Endothelial cell of umbilical vein (primary cell): ENCODE data around the gene NAGLU.

Source experiments
- FOS ChIP-seq: IDR thresholded peaks from 2 replicates; pipeline ENCODE4 v1.6.1; 2011; ENCODE audit warnings: mild to moderate bottlenecking, low read length, moderate library complexity, borderline replicate concordance; ENCODE audit not compliant: insufficient read depth
- JUN ChIP-seq: IDR thresholded peaks from 2 replicates; pipeline ENCODE4 v1.6.1; 2011; ENCODE audit warnings: borderline replicate concordance, low read depth; ENCODE audit not compliant: insufficient read length, insufficient read depth
- MYC ChIP-seq: IDR thresholded peaks from one replicate; pipeline ENCODE4 v1.6.1; 2011; ENCODE audit warnings: mild to moderate bottlenecking, low read depth, low read length
- POLR2A ChIP-seq: IDR thresholded peaks from 2 replicates; pipeline ENCODE4 v1.6.1; 2012; ENCODE audit warnings: low read depth, mild to moderate bottlenecking, control low read depth, low read length
- POLR2AphosphoS5 ChIP-seq: IDR thresholded peaks from 2 replicates; pipeline ENCODE4 v1.6.1; 2012; ENCODE audit warnings: low read depth, mild to moderate bottlenecking, control low read depth, low read length, moderate library complexity; ENCODE audit not compliant: insufficient read depth
- TF ChIP-seq, protein P1 (sequence below), 2 donors: IDR thresholded peaks; 1 replicate in 1 of 2; 2 replicates in 1 of 2; pipeline ENCODE4 v1.5.1; 2011; ENCODE audit warnings: low read length in 2 of 2, mild to moderate bottlenecking in 2 of 2, moderate library complexity in 2 of 2, control low read depth in 1 of 2, inconsistent platforms in 1 of 2, low read depth in 1 of 2; ENCODE audit not compliant: insufficient read depth in 1 of 2; ENCODE audit errors: extremely low read depth in 1 of 2
- TF ChIP-seq, protein P2 (sequence below): IDR thresholded peaks from 2 replicates; pipeline ENCODE4 v1.6.1; 2011; ENCODE audit not compliant: insufficient read depth, insufficient read length

DNA sequence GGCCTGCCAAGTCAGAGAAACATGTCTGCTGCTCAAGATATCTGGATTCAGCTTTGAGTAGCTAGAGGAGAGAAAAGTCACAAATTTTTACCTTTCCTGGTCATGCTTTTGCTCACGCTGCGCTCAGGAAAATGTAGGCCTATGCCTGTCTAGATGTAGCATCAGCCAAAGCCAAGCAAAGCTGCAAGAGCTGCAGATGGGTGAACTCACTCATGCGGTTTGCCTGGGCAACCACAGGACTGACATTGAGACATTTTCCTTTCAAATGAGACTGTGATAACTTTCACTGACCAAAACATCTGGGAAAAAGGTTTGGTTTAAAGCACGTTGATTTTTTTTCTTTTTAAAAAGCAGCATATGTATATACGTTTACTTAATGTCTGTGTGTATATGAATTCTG lies 34.0 kb upstream of the NAGLU start:
- TF ChIP-seq POLR2A (no peak), POLR2AphosphoS5 (no peak), MYC (no peak), JUN (no peak), FOS (no peak)
- TF ChIP-seq, protein P1, sequence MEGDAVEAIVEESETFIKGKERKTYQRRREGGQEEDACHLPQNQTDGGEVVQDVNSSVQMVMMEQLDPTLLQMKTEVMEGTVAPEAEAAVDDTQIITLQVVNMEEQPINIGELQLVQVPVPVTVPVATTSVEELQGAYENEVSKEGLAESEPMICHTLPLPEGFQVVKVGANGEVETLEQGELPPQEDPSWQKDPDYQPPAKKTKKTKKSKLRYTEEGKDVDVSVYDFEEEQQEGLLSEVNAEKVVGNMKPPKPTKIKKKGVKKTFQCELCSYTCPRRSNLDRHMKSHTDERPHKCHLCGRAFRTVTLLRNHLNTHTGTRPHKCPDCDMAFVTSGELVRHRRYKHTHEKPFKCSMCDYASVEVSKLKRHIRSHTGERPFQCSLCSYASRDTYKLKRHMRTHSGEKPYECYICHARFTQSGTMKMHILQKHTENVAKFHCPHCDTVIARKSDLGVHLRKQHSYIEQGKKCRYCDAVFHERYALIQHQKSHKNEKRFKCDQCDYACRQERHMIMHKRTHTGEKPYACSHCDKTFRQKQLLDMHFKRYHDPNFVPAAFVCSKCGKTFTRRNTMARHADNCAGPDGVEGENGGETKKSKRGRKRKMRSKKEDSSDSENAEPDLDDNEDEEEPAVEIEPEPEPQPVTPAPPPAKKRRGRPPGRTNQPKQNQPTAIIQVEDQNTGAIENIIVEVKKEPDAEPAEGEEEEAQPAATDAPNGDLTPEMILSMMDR (IDR thresholded peaks at IDR 0.05; ENCODE audit: extremely low read depth in 1 of 2, insufficient read depth in 1 of 2, low read depth in 1 of 2, low read length in 2 of 2) = no peak
- TF ChIP-seq, protein P2, sequence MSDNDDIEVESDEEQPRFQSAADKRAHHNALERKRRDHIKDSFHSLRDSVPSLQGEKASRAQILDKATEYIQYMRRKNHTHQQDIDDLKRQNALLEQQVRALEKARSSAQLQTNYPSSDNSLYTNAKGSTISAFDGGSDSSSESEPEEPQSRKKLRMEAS = no peak
